Neural progenitor cell (in vitro differentiated cells): ENCODE data around the gene RHBDL2. TPM values are rescaled to one million over a fixed set of nuclear protein-coding genes. Genes with fewer than 3 reads are reported as not detected.
"Not testable (repeated sequence)": the region's sequence is repeated elsewhere in the genome, so short reads cannot be mapped to it uniquely, and the experiment has no call there.

Experiments
- DNase-seq: peaks from one replicate; pipeline ENCODE4 v3.0.0-alpha.2; 2016; ENCODE audit warnings: low spot score
- H2AFZ ChIP-seq: fragments of 200-600 bp; sonication (generic); replicated peaks from 2 replicates; pipeline ENCODE4 v1.6.1; 2016; ENCODE audit warnings: antibody characterized with exemption
- H3F3A ChIP-seq: fragments of 200-600 bp; sonication (generic); 2 replicates; pipeline ENCODE4 v1.6.1; 2016; ENCODE audit warnings: antibody characterized with exemption, low read depth
- H3K27ac ChIP-seq: fragments of 200-600 bp; sonication (generic); 2 replicates; pipeline ENCODE4 v1.5.1; 2016; ENCODE audit warnings: mild to moderate bottlenecking
- H3K27me3 ChIP-seq: fragments of 200-600 bp; sonication (generic); 2 replicates; pipeline ENCODE4 v1.6.1; 2016; ENCODE audit warnings: mild to moderate bottlenecking, moderate library complexity
- H3K36me3 ChIP-seq: fragments of 200-600 bp; sonication (generic); 2 replicates; pipeline ENCODE4 v1.5.1; 2016
- H3K4me1 ChIP-seq: fragments of 200-600 bp; sonication (generic); 2 replicates; pipeline ENCODE4 v1.6.1; 2016; ENCODE audit warnings: mixed run types
- H3K4me2 ChIP-seq: fragments of 200-600 bp; sonication (generic); 2 replicates; pipeline ENCODE4 v1.6.1; 2016
- H3K4me3 ChIP-seq: fragments of 200-600 bp; sonication (generic); 2 replicates; pipeline ENCODE4 v1.5.1; 2016
- H3K79me2 ChIP-seq: fragments of 200-600 bp; sonication (generic); 2 replicates; pipeline ENCODE4 v1.6.1; 2016; ENCODE audit warnings: low read depth
- H3K9ac ChIP-seq: fragments of 200-600 bp; sonication (generic); 2 replicates; pipeline ENCODE4 v1.6.1; 2016
- H3K9me3 ChIP-seq: fragments of 200-600 bp; sonication (generic); 2 replicates; pipeline ENCODE4 v1.5.1; 2016; ENCODE audit warnings: low read depth
- H4K20me1 ChIP-seq: fragments of 200-600 bp; sonication (generic); 2 replicates; pipeline ENCODE4 v1.6.1; 2016; ENCODE audit warnings: low read depth
- H3K27ac Mint-ChIP-seq: 3 replicates; pipeline ENCODE4 v1.8.0; 2021; ENCODE audit warnings: mixed read lengths
- H3K27me3 Mint-ChIP-seq: 2 replicates; pipeline ENCODE4 v1.8.0; 2022; ENCODE audit warnings: low read depth, mild to moderate bottlenecking, inconsistent platforms, moderate library complexity, mixed read lengths; ENCODE audit not compliant: insufficient read depth
- H3K36me3 Mint-ChIP-seq: 3 replicates; pipeline ENCODE4 v1.8.0; 2021; ENCODE audit warnings: mixed read lengths
- H3K4me1 Mint-ChIP-seq: 3 replicates; pipeline ENCODE4 v1.8.0; 2021; ENCODE audit warnings: mixed read lengths
- H3K4me3 Mint-ChIP-seq: 3 replicates; pipeline ENCODE4 v1.8.0; 2021; ENCODE audit warnings: mild to moderate bottlenecking, moderate library complexity, mixed read lengths
- H3K9me3 Mint-ChIP-seq: 3 replicates; pipeline ENCODE4 v1.8.0; 2020; ENCODE audit warnings: mixed read lengths
- CTCF ChIP-seq: fragments of 200-600 bp; sonication (generic); IDR thresholded peaks from 2 replicates; pipeline ENCODE4 v1.5.1; 2017; ENCODE audit warnings: antibody characterized with exemption, mild to moderate bottlenecking
- EZH2 ChIP-seq: fragments of 200-600 bp; sonication (generic); IDR thresholded peaks from 2 replicates; pipeline ENCODE4 v1.6.1; 2017; ENCODE audit warnings: antibody characterized with exemption, mild to moderate bottlenecking, moderate library complexity
- EZH2phosphoT487 ChIP-seq: fragments of 200-600 bp; sonication (generic); IDR thresholded peaks from 2 replicates; pipeline ENCODE4 v1.6.1; 2017; ENCODE audit warnings: antibody characterized with exemption
- total RNA-seq: library from RNA; depleted of rRNA; stranded (reverse); fragments of >200 nt; gene quantifications from 2 replicates; pipeline ENCODE4 v1.2.3, GENCODE V29; 2015; ENCODE audit warnings: low replicate concordance

Gene RHBDL2
- total RNA-seq, 1 donor from 2014 or later, result not detected

- Histone ChIP-seq H2AFZ (no peak overlapping the region), H3K79me2 (no peaks in the 10 kb centered on the region), H3K9ac (no peak overlapping the region), H3F3A (no peaks in the 10 kb centered on the region), H3K4me3 (no peak overlapping the region), H3K27me3 (no peaks in the 10 kb centered on the region), H3K27ac (no peak overlapping the region), H3K9me3 (no peaks in the 10 kb centered on the region), H3K4me2 (no peak overlapping the region), H3K36me3 (no peaks in the 10 kb centered on the region), H3K4me1 (no peaks in the 10 kb centered on the region), H4K20me1 (no peaks in the 10 kb centered on the region)
- peaks cover 2% of the 10 kb centered on the region for H3K27me3 Mint-ChIP-seq
- H3K9me3 Mint-ChIP-seq, result no peaks in the 10 kb centered on the region
- no peaks in the 10 kb centered on the region for H3K36me3 Mint-ChIP-seq
- DNase-seq, result no peak
- H3K27ac Mint-ChIP-seq, result no peak overlapping the region
- H3K4me3 Mint-ChIP-seq, result no peak overlapping the region
- no peak for TF ChIP-seq CTCF
- no peak for TF ChIP-seq EZH2
- no peak for TF ChIP-seq EZH2phosphoT487
- H3K4me1 Mint-ChIP-seq, result peaks cover 4% of the 10 kb centered on the region
These were observed 23.9 kb downstream of the RHBDL2 start for GRCh38 chr1:38917772-38918171.

- Histone ChIP-seq H3K27ac (no peak overlapping the region), H3K9me3 (no peaks in the 10 kb centered on the region), H3K4me2 (no peak overlapping the region), H3K36me3 (no peaks in the 10 kb centered on the region), H4K20me1 (no peaks in the 10 kb centered on the region), H3K9ac (no peak overlapping the region), H3F3A (no peaks in the 10 kb centered on the region), H3K27me3 (no peaks in the 10 kb centered on the region), H3K79me2 (no peaks in the 10 kb centered on the region), H3K4me3 (no peak overlapping the region), H2AFZ (no peak overlapping the region), H3K4me1 (no peaks in the 10 kb centered on the region)
- H3K27me3 Mint-ChIP-seq, result peaks cover 2% of the 10 kb centered on the region
- H3K4me3 Mint-ChIP-seq, result no peak overlapping the region
- H3K4me1 Mint-ChIP-seq, result peaks cover 4% of the 10 kb centered on the region
- TF ChIP-seq EZH2 (no peak), EZH2phosphoT487 (no peak), CTCF (no peak)
- H3K36me3 Mint-ChIP-seq, result no peaks in the 10 kb centered on the region
- H3K27ac Mint-ChIP-seq, result no peak overlapping the region
- DNase-seq, result no peak
- H3K9me3 Mint-ChIP-seq, result no peaks in the 10 kb centered on the region
These were observed 24.3 kb downstream of the RHBDL2 start for GRCh38 chr1:38917337-38917736.

DNA sequence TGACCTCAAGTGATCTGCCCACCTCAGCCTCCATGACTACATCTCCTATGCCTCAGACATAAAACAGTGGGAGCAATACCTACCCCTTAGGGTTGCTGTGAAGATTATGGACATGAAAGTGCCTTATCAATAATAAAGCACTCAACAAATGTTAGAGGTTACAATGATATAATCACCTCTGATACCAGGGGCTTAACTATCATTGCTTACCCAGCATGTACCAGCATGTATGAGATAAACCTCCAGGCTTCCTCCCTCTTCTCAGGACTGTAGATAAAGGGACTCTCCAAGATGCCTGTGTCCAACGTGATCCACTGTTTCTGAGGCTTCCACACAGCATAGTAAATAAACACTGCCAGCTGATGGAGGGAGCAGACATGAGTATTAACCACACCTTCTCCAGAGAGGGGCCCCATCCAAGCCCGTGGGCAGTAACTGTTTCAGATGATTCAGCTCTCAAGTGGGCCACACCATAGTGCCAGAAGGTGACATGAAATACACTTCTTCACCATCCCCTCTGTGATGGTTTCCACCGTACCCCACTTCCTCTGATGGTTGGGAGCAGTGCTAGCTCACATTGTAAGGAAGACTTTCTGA, 26.2 kb downstream of the RHBDL2 start:
- Mint-ChIP-seq H3K9me3 (no peaks in the 10 kb centered on the region), H3K27ac (no peak overlapping the region), H3K27me3 (peaks cover 2% of the 10 kb centered on the region), H3K4me1 (peaks cover 4% of the 10 kb centered on the region), H3K4me3 (no peak overlapping the region), H3K36me3 (no peaks in the 10 kb centered on the region)
- Histone ChIP-seq H3K36me3 (no peaks in the 10 kb centered on the region), H3K4me1 (no peaks in the 10 kb centered on the region), H3K4me2 (no peak overlapping the region), H3K9me3 (no peaks in the 10 kb centered on the region), H3K27ac (no peak overlapping the region), H3K4me3 (no peak overlapping the region), H2AFZ (no peak overlapping the region), H3K27me3 (no peaks in the 10 kb centered on the region), H3K9ac (no peak overlapping the region), H4K20me1 (no peaks in the 10 kb centered on the region), H3F3A (no peaks in the 10 kb centered on the region), H3K79me2 (no peaks in the 10 kb centered on the region)
- no peak for TF ChIP-seq EZH2
- no peak for TF ChIP-seq CTCF
- TF ChIP-seq EZH2phosphoT487, result no peak
- DNase-seq, result no peak

DNA sequence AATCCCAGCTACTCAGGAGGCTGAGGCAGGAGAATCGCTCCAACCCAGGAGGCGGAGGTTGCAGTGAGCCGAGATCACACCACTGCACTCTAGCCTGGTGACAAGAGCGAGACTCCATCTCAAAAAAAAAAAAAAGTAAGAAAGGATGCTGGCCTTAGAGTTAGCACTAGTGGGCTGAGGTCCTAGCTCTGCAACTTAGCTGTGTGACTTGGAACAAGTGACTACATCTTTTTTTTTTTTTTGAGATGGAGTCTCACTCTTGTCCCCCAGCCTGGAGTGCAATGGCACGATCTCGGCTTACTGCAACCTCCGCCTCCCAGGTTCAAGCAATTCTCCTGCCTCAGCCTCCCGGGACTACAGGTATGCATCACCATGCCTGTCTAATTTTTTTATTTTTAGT, 26.7 kb downstream of the RHBDL2 start:
- H4K20me1 ChIP-seq, H3K4me3 ChIP-seq, H3K4me3 Mint-ChIP-seq, H3K4me1 ChIP-seq, H3K4me2 ChIP-seq, DNase-seq, H3K9ac ChIP-seq, H3F3A ChIP-seq, H3K27me3 ChIP-seq, H3K36me3 ChIP-seq, H3K36me3 Mint-ChIP-seq, H3K9me3 ChIP-seq, H3K27me3 Mint-ChIP-seq, H3K9me3 Mint-ChIP-seq, H3K27ac ChIP-seq, H3K4me1 Mint-ChIP-seq, H3K79me2 ChIP-seq, H2AFZ ChIP-seq, H3K27ac Mint-ChIP-seq: not testable (repeated sequence)
